ENCODE results near the gene MAD1L1.

DNA sequence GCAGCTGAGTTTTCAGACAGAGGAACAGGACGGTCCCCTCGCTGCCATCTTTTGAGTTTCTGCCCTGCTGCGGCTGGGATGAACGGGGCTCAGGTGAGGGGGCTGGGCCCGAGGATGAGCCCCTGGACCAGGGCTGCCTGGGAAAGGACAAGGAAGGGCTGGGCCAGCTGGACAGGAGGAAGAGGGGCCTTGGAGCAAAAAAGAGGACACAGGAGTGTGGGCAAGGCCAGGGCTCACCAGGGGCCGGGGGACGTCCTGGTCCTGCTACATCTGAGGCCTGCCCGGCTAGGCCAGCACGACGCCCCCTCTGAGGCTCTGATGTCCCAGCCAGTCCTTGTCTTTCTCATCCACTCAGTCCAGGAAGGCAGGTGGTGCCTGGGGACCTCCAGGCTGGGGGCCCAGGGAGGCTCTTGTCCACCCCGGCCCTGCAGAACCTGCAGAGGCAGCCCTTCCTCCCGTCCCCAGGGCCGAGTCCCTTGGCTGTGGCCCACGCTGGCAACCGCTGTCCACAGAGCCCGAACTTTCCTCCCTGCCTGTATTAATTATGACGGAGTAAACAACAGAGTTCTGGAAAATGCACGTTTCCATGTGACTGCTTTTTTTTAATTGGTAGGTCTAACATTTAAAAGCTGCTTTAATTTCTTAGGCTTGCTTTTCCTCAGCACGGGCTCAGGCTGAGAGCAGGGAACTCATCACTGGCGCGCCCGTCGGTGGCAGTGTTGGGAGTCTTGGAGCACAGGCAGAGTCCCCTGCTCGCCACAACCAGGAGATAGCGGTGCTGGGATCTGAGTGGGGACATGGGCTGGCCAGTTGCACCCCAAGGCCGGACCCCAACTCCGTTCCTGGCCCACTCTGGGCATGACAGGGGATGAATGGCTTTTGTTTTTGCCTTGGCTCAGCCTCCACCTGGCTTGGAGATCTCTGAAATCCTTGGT lies 375.0 kb downstream of the MAD1L1 start:
- TF ChIP-seq, protein P1, sequence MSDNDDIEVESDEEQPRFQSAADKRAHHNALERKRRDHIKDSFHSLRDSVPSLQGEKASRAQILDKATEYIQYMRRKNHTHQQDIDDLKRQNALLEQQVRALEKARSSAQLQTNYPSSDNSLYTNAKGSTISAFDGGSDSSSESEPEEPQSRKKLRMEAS (IDR thresholded peaks at IDR 0.05) = no peak
- TF ChIP-seq, protein P2, sequence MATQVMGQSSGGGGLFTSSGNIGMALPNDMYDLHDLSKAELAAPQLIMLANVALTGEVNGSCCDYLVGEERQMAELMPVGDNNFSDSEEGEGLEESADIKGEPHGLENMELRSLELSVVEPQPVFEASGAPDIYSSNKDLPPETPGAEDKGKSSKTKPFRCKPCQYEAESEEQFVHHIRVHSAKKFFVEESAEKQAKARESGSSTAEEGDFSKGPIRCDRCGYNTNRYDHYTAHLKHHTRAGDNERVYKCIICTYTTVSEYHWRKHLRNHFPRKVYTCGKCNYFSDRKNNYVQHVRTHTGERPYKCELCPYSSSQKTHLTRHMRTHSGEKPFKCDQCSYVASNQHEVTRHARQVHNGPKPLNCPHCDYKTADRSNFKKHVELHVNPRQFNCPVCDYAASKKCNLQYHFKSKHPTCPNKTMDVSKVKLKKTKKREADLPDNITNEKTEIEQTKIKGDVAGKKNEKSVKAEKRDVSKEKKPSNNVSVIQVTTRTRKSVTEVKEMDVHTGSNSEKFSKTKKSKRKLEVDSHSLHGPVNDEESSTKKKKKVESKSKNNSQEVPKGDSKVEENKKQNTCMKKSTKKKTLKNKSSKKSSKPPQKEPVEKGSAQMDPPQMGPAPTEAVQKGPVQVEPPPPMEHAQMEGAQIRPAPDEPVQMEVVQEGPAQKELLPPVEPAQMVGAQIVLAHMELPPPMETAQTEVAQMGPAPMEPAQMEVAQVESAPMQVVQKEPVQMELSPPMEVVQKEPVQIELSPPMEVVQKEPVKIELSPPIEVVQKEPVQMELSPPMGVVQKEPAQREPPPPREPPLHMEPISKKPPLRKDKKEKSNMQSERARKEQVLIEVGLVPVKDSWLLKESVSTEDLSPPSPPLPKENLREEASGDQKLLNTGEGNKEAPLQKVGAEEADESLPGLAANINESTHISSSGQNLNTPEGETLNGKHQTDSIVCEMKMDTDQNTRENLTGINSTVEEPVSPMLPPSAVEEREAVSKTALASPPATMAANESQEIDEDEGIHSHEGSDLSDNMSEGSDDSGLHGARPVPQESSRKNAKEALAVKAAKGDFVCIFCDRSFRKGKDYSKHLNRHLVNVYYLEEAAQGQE (IDR thresholded peaks at IDR 0.05) = no peak
- TF ChIP-seq, protein P3, sequence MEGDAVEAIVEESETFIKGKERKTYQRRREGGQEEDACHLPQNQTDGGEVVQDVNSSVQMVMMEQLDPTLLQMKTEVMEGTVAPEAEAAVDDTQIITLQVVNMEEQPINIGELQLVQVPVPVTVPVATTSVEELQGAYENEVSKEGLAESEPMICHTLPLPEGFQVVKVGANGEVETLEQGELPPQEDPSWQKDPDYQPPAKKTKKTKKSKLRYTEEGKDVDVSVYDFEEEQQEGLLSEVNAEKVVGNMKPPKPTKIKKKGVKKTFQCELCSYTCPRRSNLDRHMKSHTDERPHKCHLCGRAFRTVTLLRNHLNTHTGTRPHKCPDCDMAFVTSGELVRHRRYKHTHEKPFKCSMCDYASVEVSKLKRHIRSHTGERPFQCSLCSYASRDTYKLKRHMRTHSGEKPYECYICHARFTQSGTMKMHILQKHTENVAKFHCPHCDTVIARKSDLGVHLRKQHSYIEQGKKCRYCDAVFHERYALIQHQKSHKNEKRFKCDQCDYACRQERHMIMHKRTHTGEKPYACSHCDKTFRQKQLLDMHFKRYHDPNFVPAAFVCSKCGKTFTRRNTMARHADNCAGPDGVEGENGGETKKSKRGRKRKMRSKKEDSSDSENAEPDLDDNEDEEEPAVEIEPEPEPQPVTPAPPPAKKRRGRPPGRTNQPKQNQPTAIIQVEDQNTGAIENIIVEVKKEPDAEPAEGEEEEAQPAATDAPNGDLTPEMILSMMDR (IDR thresholded peaks at IDR 0.05; ENCODE audit: low read depth, low read length, missing input control) = no peak
- TF ChIP-seq RAD21 (IDR thresholded peaks at IDR 0.05) (no peak), TAF1 (conservative IDR thresholded peaks at IDR 0.05) (no peak), YY1 (IDR thresholded peaks at IDR 0.05) (no peak), GABPA (IDR thresholded peaks at IDR 0.05 in 1 of 2, conservative IDR thresholded peaks at IDR 0.05 in 1 of 2) (no peak), RXRA (IDR thresholded peaks at IDR 0.05) (no peak), FOXA1 (IDR thresholded peaks at IDR 0.05) (no peak), JUND (IDR thresholded peaks at IDR 0.05) (no peak)
- TF ChIP-seq, protein P4, sequence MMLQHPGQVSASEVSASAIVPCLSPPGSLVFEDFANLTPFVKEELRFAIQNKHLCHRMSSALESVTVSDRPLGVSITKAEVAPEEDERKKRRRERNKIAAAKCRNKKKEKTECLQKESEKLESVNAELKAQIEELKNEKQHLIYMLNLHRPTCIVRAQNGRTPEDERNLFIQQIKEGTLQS (IDR thresholded peaks at IDR 0.05) = no peak
- TF ChIP-seq, protein P5, sequence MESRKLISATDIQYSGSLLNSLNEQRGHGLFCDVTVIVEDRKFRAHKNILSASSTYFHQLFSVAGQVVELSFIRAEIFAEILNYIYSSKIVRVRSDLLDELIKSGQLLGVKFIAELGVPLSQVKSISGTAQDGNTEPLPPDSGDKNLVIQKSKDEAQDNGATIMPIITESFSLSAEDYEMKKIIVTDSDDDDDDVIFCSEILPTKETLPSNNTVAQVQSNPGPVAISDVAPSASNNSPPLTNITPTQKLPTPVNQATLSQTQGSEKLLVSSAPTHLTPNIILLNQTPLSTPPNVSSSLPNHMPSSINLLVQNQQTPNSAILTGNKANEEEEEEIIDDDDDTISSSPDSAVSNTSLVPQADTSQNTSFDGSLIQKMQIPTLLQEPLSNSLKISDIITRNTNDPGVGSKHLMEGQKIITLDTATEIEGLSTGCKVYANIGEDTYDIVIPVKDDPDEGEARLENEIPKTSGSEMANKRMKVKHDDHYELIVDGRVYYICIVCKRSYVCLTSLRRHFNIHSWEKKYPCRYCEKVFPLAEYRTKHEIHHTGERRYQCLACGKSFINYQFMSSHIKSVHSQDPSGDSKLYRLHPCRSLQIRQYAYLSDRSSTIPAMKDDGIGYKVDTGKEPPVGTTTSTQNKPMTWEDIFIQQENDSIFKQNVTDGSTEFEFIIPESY (IDR thresholded peaks at IDR 0.05) = no peak
